ENCODE measurements around the gene ABLIM2.

DNA sequence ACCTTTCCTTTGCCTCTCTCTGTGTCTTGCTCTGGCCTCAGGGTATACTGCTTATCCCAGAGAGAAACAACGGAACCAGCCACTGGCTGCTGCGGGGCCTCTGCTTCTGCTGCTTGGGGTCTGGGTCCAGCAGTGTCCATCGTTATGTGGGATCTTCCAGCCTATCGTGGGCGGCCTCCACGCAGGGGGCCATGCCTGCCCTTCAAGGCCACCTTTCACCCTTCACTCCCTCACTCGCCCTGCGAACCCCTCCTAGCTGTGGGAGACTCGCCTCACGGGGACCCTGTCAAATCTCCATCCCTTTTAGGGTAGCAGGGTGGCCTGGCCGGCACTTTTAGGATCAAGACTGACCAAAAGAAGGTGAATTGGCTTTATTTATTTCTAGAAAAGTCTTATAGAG is 19.3 kb upstream of the ABLIM2 start:
- TF ChIP-seq, protein P1, sequence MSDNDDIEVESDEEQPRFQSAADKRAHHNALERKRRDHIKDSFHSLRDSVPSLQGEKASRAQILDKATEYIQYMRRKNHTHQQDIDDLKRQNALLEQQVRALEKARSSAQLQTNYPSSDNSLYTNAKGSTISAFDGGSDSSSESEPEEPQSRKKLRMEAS (IDR thresholded peaks at IDR 0.05) = no peak
- TF ChIP-seq SIN3A (IDR thresholded peaks at IDR 0.05; ENCODE audit: low read depth) = no peak
